Fibroblast of lung (primary cell): ENCODE measurements around the gene SLC6A11.

Source experiments
- EZH2 ChIP-seq: IDR thresholded peaks from 2 replicates; pipeline ENCODE4 v1.5.1; 2012; ENCODE audit warnings: low read length, control low read depth, mild to moderate bottlenecking; ENCODE audit errors: missing control alignments
- TF ChIP-seq, protein P1 (sequence below), 2 donors: IDR thresholded peaks in 1 of 2; conservative IDR thresholded peaks in 1 of 2; 1 replicate in 1 of 2; 2 replicates in 1 of 2; pipeline ENCODE4 v1.5.1; 2011 to 2012; ENCODE audit warnings: low read length in 2 of 2, control low read depth in 1 of 2, inconsistent platforms in 1 of 2, low read depth in 1 of 2, mild to moderate bottlenecking in 1 of 2

DNA sequence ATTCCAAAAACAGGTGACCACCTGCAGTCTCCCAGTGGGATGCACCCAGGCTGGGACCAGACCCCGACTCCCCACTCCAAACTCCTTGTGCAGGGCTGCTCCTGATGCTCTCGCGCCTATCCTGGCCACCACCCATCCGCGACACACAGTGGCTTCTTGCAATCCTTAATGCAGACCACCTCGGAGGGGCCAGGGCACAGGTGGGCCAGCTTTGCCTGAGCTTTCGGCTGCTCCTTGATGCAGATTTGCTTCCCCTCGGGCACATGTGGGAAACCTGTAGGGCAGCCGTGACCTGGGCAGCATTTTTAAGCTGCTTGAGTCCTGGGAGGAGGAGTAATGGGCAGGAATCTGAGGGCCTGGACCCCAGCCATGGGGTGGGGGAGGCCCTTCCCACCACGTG, 18.9 kb downstream of the SLC6A11 start:
- TF ChIP-seq, protein P1, sequence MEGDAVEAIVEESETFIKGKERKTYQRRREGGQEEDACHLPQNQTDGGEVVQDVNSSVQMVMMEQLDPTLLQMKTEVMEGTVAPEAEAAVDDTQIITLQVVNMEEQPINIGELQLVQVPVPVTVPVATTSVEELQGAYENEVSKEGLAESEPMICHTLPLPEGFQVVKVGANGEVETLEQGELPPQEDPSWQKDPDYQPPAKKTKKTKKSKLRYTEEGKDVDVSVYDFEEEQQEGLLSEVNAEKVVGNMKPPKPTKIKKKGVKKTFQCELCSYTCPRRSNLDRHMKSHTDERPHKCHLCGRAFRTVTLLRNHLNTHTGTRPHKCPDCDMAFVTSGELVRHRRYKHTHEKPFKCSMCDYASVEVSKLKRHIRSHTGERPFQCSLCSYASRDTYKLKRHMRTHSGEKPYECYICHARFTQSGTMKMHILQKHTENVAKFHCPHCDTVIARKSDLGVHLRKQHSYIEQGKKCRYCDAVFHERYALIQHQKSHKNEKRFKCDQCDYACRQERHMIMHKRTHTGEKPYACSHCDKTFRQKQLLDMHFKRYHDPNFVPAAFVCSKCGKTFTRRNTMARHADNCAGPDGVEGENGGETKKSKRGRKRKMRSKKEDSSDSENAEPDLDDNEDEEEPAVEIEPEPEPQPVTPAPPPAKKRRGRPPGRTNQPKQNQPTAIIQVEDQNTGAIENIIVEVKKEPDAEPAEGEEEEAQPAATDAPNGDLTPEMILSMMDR (conservative IDR thresholded peaks at IDR 0.05 in 1 of 2, IDR thresholded peaks at IDR 0.05 in 1 of 2; ENCODE audit: low read depth in 1 of 2, low read length in 2 of 2) = no peak
- no peak for TF ChIP-seq EZH2
